SK-N-SH treated with all-trans-retinoic acid at 6 μM for 48 hours (cell line): ENCODE data around the gene DMD.

ENCODE experiments used
- ARNTL ChIP-seq: fragments of 450-650 bp; formaldehyde crosslinking; IDR thresholded peaks from 2 replicates; pipeline ENCODE4 v1.5.0; 2020; ENCODE audit warnings: low read depth, mild to moderate bottlenecking, moderate library complexity, borderline replicate concordance
- BACH2 ChIP-seq: fragments of 250-450 bp; sonication (Bioruptor Pico); IDR thresholded peaks from 2 replicates; pipeline ENCODE4 v1.9.0; 2021; ENCODE audit warnings: mild to moderate bottlenecking, borderline replicate concordance
- CREB5 ChIP-seq: fragments of 250-450 bp; sonication (Bioruptor Pico); IDR thresholded peaks from 2 replicates; pipeline ENCODE4 v1.5.1; 2020; ENCODE audit warnings: low read depth, mild to moderate bottlenecking, moderate library complexity
- CSRNP3 ChIP-seq: fragments of 250-450 bp; sonication (Bioruptor Pico); IDR thresholded peaks from 2 replicates; pipeline ENCODE4 v1.5.1; 2021; ENCODE audit warnings: mild to moderate bottlenecking, moderate library complexity
- GLIS3 ChIP-seq: fragments of 250-450 bp; sonication (Bioruptor Pico); IDR thresholded peaks from 2 replicates; pipeline ENCODE4 v1.5.0; 2020; ENCODE audit warnings: mild to moderate bottlenecking, moderate library complexity
- ISL1 ChIP-seq: fragments of 250-450 bp; sonication (Bioruptor Pico); IDR thresholded peaks from 2 replicates; pipeline ENCODE4 v2.1.2; 2022; ENCODE audit warnings: mild to moderate bottlenecking, moderate library complexity
- PATZ1 ChIP-seq: fragments of 250-450 bp; sonication (Bioruptor Pico); IDR thresholded peaks from 2 replicates; pipeline ENCODE4 v1.8.0; 2020; ENCODE audit warnings: mild to moderate bottlenecking, moderate library complexity, borderline replicate concordance
- RARB ChIP-seq: fragments of 250-450 bp; sonication (Bioruptor Pico); IDR thresholded peaks from 2 replicates; pipeline ENCODE4 v1.8.0; 2021; ENCODE audit warnings: mild to moderate bottlenecking, moderate library complexity
- TOX ChIP-seq: fragments of 250-450 bp; sonication (Bioruptor Pico); IDR thresholded peaks from 2 replicates; pipeline ENCODE4 v1.8.0; 2021; ENCODE audit warnings: mild to moderate bottlenecking, moderate library complexity, borderline replicate concordance
- TSHZ2 ChIP-seq: fragments of 250-450 bp; sonication (Bioruptor Pico); IDR thresholded peaks from 2 replicates; pipeline ENCODE4 v1.5.0; 2020; ENCODE audit warnings: mild to moderate bottlenecking, moderate library complexity
- ZFP3 ChIP-seq: fragments of 250-450 bp; sonication (Bioruptor Pico); IDR thresholded peaks from 2 replicates; pipeline ENCODE4 v1.5.0; 2020; ENCODE audit warnings: mild to moderate bottlenecking, moderate library complexity
- ZFP30 ChIP-seq: fragments of 450-650 bp; formaldehyde crosslinking; IDR thresholded peaks from 2 replicates; pipeline ENCODE4 v1.5.0; 2022; ENCODE audit warnings: mild to moderate bottlenecking, moderate library complexity
- ZNF8 ChIP-seq: fragments of 450-650 bp; formaldehyde crosslinking; IDR thresholded peaks from 2 replicates; pipeline ENCODE4 v1.5.0; 2020; ENCODE audit warnings: mild to moderate bottlenecking, moderate library complexity

- TF ChIP-seq CREB5, result no peak
- no peak for TF ChIP-seq ISL1
- TF ChIP-seq ZNF8, result no peak
- no peak for TF ChIP-seq CSRNP3 (CRISPR knock-in tag)
- no peak for TF ChIP-seq RARB (CRISPR knock-in tag)
- no peak for TF ChIP-seq TSHZ2 (CRISPR knock-in tag)
- TF ChIP-seq PATZ1, result no peak
- TF ChIP-seq ZFP30 (CRISPR knock-in tag), result no peak
- no peak for TF ChIP-seq ZFP3 (CRISPR knock-in tag)
- no peak for TF ChIP-seq ARNTL (CRISPR knock-in tag)
- no peak for TF ChIP-seq BACH2
- TF ChIP-seq GLIS3, result no peak
- no peak for TF ChIP-seq TOX (CRISPR knock-in tag)
Observed at GRCh38 chrX:31091819-31092218, 2119.5 kb downstream of the DMD start.
